ENCODE data around the gene CLDN5.

DNA sequence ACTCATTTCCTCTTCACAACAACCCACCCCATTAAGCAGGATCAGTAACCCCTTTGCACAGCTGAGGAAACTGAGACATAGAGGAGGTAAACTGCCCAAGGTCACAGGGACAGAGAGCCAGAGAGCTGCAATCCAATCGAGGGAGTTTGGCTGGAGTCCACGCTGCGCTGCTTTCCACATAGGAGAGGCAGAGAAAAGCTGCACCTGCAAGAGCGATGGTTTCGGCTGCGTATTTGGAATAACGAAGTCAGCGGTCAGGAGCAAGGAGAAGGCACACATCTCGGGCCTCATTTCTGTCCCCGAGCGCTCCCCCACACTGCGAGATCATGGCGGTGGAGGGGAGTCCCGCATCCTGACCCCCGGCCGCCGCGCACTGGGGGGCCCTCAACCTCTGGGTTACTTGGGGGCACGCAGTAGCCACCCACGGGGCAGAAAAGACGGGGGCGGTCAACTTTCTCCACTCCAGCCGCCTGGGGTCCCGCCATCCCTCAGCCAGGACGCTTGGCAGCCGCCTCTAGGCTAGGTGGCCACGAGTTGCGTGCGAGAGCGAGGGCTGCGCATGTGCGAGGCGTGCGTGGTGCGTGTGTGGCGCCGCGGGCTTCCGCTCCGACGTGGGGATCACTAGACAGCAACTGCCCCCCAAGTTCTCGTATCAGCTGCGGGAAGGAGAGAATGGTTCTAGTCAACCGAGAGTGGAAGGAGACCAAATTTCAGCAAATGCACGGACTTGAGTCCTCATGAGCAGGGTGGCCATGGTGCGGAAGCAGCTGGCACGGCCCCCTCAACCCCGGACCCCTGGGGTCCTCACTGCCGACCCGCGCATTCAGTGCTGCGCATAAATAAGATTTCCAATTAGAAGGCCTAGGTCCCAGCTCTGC lies 42.3 kb upstream of the CLDN5 start:
- TF ChIP-seq CTCF (IDR thresholded peaks at IDR 0.05) (no peak), POLR2A (IDR thresholded peaks at IDR 0.05) (no peak)
